Activated CD8-positive, alpha-beta memory T cell treated with anti-CD3 and anti-CD28 coated beads, Interleukin-2, amount 50 U/mL, for 48 hours (primary cell): ENCODE results near the gene TSEN54.

Experiments
- DNase-seq: peaks from one replicate; pipeline ENCODE4 v3.0.0-alpha.2; 2020

Gene TSEN54

GRCh38 chr17:75521951-75522727 is 5.8 kb downstream of the TSEN54 start:
- DNase-seq: no peak

GRCh38 chr17:75523647-75524046 is 7.3 kb downstream of the TSEN54 start:
- DNase-seq: no peak

DNA sequence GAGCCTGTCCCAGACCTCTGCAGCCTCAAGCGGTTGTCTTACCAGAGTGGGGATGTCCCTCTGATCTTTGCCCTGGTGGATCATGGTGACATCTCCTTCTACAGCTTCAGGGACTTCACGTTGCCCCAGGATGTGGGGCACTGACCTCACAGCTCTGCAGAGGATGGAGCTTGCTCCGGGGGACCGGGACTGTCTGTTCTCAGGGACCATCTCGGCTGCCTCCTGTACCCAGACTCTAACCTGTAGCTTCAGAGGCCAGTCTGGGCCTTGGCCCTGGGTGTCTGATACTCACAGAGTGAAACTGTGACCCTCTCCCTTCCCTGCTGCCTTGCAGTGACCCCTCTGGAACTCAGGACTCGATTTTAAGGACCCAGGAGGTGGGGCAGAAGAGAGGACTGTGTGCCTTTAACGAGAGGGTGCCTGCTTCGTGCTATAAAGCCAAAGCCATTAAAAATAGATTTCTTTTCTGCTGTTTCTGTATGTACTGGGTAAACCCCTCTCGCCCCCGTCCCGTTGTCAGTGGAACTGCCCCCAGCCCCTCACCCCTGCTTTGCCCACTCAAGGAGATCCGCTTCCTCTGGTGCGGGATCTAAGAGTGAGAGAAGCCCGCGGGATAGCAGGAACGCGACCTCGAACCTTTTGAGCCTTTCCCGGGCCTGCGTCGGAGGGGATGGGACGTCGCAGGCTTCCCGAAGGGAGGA is 8.1 kb downstream of the TSEN54 start:
- DNase-seq: no peak

GRCh38 chr17:75524970-75525805 is 8.9 kb downstream of the TSEN54 start, which contains the start of gene LLGL2:
Gene LLGL2 (plus strand): TSS chr17:75525697. CDS start chr17:75543427, 17,730 bp downstream.
- DNase-seq: peak; percentile 85

DNA sequence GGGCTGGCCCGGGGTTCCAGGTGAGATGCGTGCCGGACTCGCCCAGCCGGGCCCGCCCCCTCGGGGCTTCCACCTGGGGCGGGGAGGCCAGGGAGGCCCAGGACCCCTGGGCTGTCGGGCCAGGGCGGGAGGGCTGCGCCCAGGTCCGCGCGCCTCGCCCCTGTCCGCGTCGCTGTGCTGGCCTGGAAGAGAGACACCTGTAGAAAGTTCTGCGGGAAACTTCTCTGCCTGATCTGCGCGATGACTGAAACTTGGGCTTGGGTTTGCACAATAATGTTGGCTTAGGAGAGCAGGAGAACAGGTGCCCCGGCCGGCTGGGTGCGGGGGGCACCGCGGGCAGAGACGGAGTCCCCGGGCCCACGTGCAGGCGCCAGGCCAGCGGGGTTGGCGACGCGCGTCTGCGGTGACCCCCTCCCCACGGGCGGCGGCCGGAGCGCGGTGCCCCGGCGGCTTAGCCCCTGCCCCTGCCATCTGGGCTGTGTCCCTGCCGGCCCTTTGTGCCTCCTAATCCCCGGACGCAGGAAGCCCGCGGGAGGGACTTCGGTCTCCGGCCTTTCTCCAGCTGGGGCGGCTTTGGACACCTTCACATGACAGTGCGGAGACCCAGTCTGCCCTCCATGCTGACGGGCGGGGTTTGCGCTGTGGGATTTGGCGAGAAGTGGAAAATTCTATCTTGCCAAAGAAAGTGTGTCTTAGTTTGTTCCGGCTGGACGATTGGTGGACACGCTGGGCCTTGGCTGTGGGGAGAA is 9.7 kb downstream of the TSEN54 start:
- no peak for DNase-seq

DNA sequence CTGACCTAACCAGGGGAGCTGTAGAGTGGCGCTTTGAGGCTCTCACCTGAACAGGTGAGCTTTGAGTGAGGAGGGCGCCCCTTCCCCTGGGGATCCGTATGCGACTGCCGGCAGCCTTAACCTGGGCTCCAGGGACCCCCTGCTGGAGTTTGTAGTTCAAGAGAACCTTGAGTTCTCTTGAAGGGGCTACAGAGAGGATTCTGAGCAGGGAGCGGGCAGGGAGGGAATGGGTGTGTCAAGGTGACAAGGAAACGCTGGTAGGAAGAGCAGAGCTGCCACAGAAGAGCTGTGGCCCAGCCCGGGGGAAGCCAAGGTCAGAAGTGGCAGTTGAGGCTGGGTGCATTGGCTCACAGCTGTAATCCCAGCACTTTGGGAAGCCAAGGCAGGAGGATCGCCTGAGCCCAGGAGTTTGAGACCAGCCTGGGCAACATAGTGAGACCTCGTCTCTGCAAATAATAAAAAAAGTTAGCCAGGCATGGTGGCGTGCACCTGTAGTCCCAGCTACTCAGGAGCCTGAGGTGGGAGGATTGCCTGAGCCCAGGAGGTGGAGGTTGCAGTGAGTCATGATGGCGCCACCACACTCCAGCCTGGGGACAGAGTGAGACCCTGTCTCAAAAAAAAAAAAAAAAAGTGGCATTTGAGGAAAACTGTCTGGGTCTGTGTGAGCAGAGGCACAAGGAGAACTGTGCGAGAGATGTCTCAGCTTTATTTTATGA is 10.4 kb downstream of the TSEN54 start:
- no peak for DNase-seq

DNA sequence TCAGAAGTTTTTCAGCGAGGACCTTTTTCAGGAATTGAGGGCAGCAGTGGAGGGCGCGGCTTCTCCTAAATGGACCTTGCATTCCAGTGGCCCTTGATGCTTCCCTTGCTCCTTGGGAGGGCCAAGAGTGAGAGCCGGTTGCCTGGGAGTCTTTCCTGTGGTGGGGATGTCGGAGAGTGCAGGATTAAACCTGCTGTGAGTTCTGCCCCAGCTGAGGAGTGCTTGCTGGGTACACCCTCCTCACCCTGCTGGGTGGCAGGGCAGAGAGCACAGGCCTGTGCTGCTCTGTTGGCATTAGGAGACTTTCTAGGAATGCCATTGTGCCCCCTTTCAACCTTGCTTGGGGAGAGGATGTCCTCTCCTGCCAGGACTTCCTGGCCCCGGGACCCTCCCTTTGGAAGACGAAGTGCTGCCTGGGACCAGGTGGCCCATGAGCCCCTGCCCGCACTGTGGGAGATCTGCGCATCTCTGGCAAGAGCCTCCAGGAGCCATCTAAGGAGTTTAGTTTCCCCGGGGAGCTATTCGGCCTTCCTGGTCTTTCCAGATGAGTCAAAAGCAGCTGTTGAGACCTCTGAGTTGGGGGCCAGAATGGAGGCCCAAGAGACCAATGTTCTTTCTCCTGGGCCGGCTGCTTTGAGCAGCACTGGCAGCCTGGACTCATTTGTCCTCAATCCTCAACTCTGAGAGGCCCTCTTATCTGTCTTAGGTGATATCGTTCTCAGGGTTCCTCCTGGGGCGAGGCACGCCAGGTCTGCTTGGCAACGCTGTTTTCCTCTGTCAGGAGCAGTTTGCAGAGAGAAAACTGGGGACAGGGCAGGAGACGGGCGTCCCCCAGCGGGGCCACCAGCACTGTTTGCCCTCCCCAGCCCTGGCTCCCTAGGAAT is 14.8 kb downstream of the TSEN54 start:
- no peak for DNase-seq

DNA sequence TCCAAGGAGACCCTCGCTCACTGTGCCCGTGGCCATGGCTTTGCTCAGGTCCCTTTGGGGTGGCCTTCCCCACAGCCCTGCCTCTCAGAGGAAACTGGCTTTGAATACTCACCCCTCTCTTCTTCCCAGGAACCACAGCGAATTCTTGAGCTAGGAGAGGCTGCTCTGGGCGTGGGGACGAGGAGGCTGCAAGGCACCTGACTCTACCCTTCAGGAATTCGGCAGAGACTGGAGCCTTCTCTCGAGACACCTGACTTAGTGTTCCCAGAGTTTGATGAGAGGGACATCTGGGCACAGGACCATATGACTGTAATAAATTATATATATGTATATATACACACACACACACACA is 15.4 kb downstream of the TSEN54 start:
- DNase-seq: no peak

DNA sequence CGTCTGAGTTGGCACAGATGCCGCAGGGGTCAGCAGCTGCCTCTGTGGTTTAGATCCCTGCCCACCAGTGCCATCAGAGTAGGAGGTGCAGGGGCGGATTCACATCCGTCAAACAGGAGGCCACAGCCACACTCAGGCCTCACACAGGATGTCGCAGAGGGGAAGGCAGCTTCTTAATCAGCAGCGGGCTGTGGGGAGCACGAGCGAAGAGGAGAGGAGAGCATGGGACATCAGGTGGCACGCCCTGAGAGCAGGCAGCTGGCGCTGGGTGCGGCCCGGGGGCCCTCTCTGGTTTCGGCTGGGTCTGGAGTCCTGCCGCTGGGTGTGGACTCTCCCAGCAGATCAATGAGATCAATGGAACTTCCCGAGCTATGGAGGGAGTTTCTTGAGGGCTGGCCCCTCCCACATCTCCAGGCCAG is 18.8 kb downstream of the TSEN54 start:
- DNase-seq: peak; percentile 81

DNA sequence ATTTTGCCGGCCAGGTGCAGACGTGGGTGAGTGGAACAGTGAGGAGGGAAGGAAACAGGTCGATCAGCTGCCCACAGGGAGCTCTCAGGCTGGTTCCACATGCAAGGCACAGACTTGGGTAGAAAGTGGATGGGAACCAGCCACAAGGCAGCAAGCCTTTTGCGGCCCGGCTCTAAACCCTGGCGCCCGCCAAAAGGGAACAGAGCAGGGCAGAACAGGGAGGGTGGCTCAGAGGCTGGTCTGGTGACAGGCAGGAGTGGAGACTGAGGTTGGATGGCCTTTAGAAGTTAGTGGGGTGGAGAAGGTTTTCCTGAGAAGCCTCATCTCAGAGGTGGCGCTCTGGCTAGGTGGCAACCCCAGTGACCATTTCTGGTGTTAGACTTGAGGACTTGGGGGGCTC is 19.5 kb downstream of the TSEN54 start:
- no peak for DNase-seq

GRCh38 chr17:75536366-75536765 is 20.0 kb downstream of the TSEN54 start:
- DNase-seq: no peak

DNA sequence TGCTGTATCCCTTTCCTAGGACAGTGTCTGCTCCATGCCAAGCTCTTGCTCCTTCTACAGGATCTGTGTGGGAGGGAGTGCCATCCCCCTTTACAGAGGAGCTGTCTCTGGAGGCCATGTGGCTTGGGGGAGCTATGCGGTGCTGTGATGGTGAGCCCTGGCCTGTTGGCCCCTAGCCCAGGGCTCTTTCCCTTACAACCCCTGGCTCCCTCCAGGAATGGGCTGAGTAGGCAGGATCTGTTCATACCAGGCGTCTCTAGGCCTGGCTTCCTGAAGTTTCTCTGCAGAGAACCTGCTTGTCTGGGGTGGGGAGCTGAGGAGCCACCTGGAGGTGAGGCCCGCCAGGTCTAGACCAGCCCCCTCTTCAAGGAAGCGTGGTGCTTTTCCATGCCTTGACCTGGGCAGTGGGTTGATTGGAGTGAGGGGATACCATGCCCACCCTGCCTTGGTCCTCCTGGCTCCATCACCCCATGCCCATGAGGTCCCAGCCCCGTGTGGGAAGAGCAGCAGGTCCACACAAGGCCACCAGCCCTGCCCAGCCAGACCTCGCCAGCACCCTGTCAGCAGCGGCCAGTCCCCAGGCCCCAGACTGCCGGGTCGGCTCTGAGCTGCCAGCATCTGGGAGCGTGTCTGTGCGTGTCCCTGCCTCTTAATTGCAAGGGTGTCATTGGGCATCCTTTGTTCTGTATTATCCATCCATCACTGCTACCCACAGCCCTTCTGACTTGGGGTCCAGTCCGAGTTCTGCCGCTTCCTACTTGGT is 23.8 kb downstream of the TSEN54 start:
- no peak for DNase-seq

- DNase-seq: no peak
Measured at GRCh38 chr17:75540923-75541503, 24.7 kb downstream of the TSEN54 start.

DNA sequence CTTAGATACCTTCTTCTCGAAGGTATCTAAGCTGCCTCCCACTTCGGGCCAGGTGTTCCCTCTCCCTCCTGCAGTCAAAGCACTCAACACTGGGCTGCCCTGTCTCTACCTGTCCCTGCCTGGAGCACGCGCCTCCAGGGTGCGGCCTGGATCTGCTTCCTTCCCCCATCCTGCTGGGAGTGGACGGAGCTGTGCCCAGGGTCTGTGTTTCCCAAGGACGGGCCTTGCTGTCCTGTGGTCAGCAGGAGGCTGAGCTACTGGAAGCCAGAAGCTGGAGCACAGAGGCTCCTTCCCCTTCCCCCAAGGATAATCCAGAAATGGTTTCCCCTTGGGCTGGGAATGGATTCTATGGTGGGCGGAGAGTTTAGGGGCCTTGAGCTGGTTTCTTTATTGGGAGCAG is 25.9 kb downstream of the TSEN54 start:
- no peak for DNase-seq

DNA sequence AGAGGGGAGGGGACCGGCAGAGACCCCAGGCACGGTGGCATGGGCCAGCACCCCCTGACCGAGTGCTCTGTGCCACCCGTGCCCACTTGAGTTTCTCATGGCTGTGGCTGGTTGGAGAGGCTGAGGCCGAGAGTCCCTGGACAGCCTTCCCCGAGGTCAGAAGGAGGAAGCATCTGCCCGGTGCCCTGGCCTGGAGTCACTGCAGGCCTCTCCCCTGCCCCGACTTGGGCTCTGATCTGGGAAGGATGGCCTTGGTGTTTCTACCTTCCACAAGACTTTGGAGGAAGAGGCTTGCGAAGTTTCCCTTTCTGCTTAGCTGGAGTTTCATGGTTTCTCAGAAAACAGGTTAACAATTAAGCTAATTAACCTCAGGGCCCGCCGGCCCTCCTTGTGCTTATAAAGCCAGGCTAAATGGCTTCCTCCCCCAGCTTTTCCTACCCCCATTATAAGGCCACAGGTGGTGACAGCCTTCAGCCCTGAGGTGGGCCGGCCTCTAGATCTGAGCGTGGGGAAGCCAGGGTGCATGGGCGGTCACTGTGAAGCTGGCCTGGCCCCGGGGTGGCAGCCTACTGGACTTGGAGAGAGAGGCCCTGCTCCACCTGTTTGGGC is 26.5 kb downstream of the TSEN54 start:
- no peak for DNase-seq

- DNase-seq: no peak
Measured at GRCh38 chr17:75544250-75544649, 27.9 kb downstream of the TSEN54 start.

GRCh38 chr17:75546181-75546580 is 29.9 kb downstream of the TSEN54 start:
- no peak for DNase-seq

DNA sequence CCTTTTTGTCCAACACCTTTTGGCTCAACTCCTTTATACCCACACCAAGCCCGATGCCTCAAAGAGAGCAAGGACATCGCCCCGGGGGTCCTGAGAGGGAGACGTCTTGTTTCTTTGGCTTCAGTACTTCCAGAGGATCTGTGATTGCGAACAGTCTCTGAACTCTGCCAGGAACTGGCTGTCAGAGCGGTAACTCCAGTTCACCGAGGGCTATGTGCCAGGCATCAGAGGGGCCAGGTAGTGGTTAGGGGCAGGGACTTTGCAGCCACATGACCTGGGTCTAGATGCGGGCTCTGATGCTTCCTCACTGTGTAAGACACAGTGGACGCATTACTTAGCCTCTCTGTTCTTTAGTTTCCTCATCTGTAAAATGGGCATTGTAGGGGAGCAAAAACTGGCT is 30.8 kb downstream of the TSEN54 start:
- DNase-seq: no peak

DNA sequence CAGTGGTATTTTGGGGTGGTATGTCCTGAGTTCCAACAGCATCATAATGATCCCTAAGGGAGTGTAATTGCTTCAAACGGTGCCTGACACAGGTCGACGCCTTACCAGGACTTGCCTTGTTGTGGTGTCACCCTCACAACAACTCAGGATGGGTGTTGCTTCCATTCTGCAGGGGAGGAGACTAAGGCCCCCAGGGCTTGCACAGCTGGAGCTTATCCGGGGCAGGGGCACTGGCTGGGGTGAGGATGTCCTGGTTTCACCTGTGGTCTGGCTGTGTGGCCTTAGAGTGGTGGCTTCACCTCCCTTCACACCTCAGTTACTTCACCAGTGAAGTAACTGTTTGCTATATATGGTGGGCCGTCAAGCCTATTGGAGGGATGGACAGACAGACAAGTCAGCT is 32.5 kb downstream of the TSEN54 start:
- DNase-seq: no peak
